ENCODE data around the gene MACROD2. TPM values are rescaled to one million over a fixed set of nuclear protein-coding genes. Genes with fewer than 3 reads are reported as not detected.

MACROD2 gene
- polyA plus RNA-seq, 1 donor (not counting 4 experiments of a cell fraction or from before 2014, with no cell fraction given), result 0.71 TPM

GRCh38 chr20:14953736-14954135 is 958.4 kb downstream of the MACROD2 start:
- H3K36me3 ChIP-seq (ENCODE audit: control insufficient read depth in 2 of 2, extremely low read depth in 1 of 2, insufficient read depth in 2 of 2, low read length in 2 of 2), result no peaks in the 10 kb centered on the region
- H3K4me1 ChIP-seq (ENCODE audit: control insufficient read depth, extremely low read depth, insufficient read depth, low read length), result peaks cover 18% of the 10 kb centered on the region
- no peak for FAIRE-seq
- H2AFZ ChIP-seq (ENCODE audit: control insufficient read depth, low read length), result no peak overlapping the region
- no peaks in the 10 kb centered on the region for H3K9me1 ChIP-seq (ENCODE audit: control insufficient read depth, extremely low read depth, insufficient read depth, low read length)
- no peak overlapping the region for H3K27ac ChIP-seq (ENCODE audit: control insufficient read depth, insufficient read depth, low read length)
- H3K79me2 ChIP-seq (ENCODE audit: control insufficient read depth, insufficient read depth, low read length), result no peaks in the 10 kb centered on the region
- H4K20me1 ChIP-seq (ENCODE audit: control insufficient read depth, extremely low read depth, insufficient read depth, low read length), result no peaks in the 10 kb centered on the region
- DNase-seq (ENCODE audit: low read depth, low spot score), result no peak
- H3K9ac ChIP-seq (ENCODE audit: control insufficient read depth, extremely low read depth, insufficient read depth, low read length), result no peak overlapping the region
- no peak overlapping the region for H3K4me3 ChIP-seq (ENCODE audit: control insufficient read depth in 2 of 3, extremely low read depth in 1 of 3, insufficient read depth in 2 of 3, low read depth in 1 of 3, low read length in 3 of 3)
- dilution Hi-C loops (cut with MboI; ENCODE audit: extremely low pct_ligation_motif_present, low sequenced_read_pairs), result no loop called here
- no peak for TF ChIP-seq CTCF (optimal IDR thresholded peaks at IDR 0.05 in 1 of 3, IDR thresholded peaks at IDR 0.05 in 1 of 3, conservative IDR thresholded peaks at IDR 0.05 in 1 of 3; ENCODE audit: extremely low read depth in 1 of 3, insufficient read depth in 2 of 3, low read length in 3 of 3)
- H3K9me3 ChIP-seq (ENCODE audit: control insufficient read depth, low read depth, low read length), result no peaks in the 10 kb centered on the region
- H3K4me2 ChIP-seq (ENCODE audit: control insufficient read depth, extremely low read depth, insufficient read depth, low read depth, low read length), result no peak overlapping the region
- no peaks in the 10 kb centered on the region for H3K27me3 ChIP-seq (ENCODE audit: control insufficient read depth, extremely low read depth, insufficient read depth, low read length)

- H3K4me2 ChIP-seq (ENCODE audit: control insufficient read depth, extremely low read depth, insufficient read depth, low read depth, low read length), result no peak overlapping the region
- H3K4me3 ChIP-seq (ENCODE audit: control insufficient read depth in 2 of 3, extremely low read depth in 1 of 3, insufficient read depth in 2 of 3, low read depth in 1 of 3, low read length in 3 of 3), result no peak overlapping the region
- H3K9me1 ChIP-seq (ENCODE audit: control insufficient read depth, extremely low read depth, insufficient read depth, low read length), result no peaks in the 10 kb centered on the region
- H3K4me1 ChIP-seq (ENCODE audit: control insufficient read depth, extremely low read depth, insufficient read depth, low read length), result peaks cover 32% of the 10 kb centered on the region
- TF ChIP-seq CTCF (optimal IDR thresholded peaks at IDR 0.05 in 1 of 3, IDR thresholded peaks at IDR 0.05 in 1 of 3, conservative IDR thresholded peaks at IDR 0.05 in 1 of 3; ENCODE audit: extremely low read depth in 1 of 3, insufficient read depth in 2 of 3, low read length in 3 of 3) (no peak), EZH2 (IDR thresholded peaks at IDR 0.05; ENCODE audit: low read length) (no peak)
- H3K9ac ChIP-seq (ENCODE audit: control insufficient read depth, extremely low read depth, insufficient read depth, low read length), result no peak overlapping the region
- no peak overlapping the region for H3K27ac ChIP-seq (ENCODE audit: control insufficient read depth, insufficient read depth, low read length)
- H2AFZ ChIP-seq (ENCODE audit: control insufficient read depth, low read length), result no peak overlapping the region
- dilution Hi-C loops (cut with MboI; ENCODE audit: extremely low pct_ligation_motif_present, low sequenced_read_pairs), result no loop called here
- FAIRE-seq, result no peak
- H4K20me1 ChIP-seq (ENCODE audit: control insufficient read depth, extremely low read depth, insufficient read depth, low read length), result no peaks in the 10 kb centered on the region
- no peak for DNase-seq (ENCODE audit: low read depth, low spot score)
- no peaks in the 10 kb centered on the region for H3K27me3 ChIP-seq (ENCODE audit: control insufficient read depth, extremely low read depth, insufficient read depth, low read length)
- no peaks in the 10 kb centered on the region for H3K36me3 ChIP-seq (ENCODE audit: control insufficient read depth in 2 of 2, extremely low read depth in 1 of 2, insufficient read depth in 2 of 2, low read length in 2 of 2)
- H3K9me3 ChIP-seq (ENCODE audit: control insufficient read depth, low read depth, low read length), result no peaks in the 10 kb centered on the region
- H3K79me2 ChIP-seq (ENCODE audit: control insufficient read depth, insufficient read depth, low read length), result no peaks in the 10 kb centered on the region
Measured at GRCh38 chr20:14955399-14955798, 960.1 kb downstream of the MACROD2 start.
